Astrocyte (in vitro differentiated cells and primary cell): ENCODE results near the gene UVSSA. TPM values are rescaled to one million over a fixed set of nuclear protein-coding genes. Genes with fewer than 3 reads are reported as not detected.
"Not testable (repeated sequence)": the region's sequence is repeated elsewhere in the genome, so short reads cannot be mapped to it uniquely, and the experiment has no call there.

ENCODE experiments used
- DNase-seq: peaks from one replicate; pipeline ENCODE4 v3.0.0-alpha.2; 2010; ENCODE audit warnings: low read depth
- FAIRE-seq: peaks from 2 replicates; lab custom pipeline; 2011; peaks lifted over from hg19 to GRCh38; lab: Jason Lieb, UNC
- H2AFZ ChIP-seq: 2 replicates; pipeline ENCODE4 v1.6.0; 2012; ENCODE audit warnings: low read depth, low read length, inconsistent platforms
- H3K27ac ChIP-seq: 2 replicates; pipeline ENCODE4 v1.5.1; 2011; ENCODE audit warnings: low read depth, low read length, inconsistent platforms
- H3K27me3 ChIP-seq: 2 replicates; pipeline ENCODE4 v1.6.0; 2011; ENCODE audit warnings: low read length, inconsistent platforms; ENCODE audit not compliant: insufficient read depth
- H3K36me3 ChIP-seq: 2 replicates; pipeline ENCODE4 v1.5.1; 2011; ENCODE audit warnings: low read length, inconsistent platforms; ENCODE audit not compliant: insufficient read depth
- H3K4me1 ChIP-seq: 2 replicates; pipeline ENCODE4 v1.5.1; 2011; ENCODE audit warnings: low read length, inconsistent platforms; ENCODE audit not compliant: insufficient read depth
- H3K4me2 ChIP-seq: 2 replicates; pipeline ENCODE4 v1.6.0; 2012; ENCODE audit warnings: low read length, inconsistent platforms
- H3K4me3 ChIP-seq: 2 replicates; pipeline ENCODE4 v1.5.1; 2011; ENCODE audit warnings: low read depth, mild to moderate bottlenecking, low read length, inconsistent platforms; ENCODE audit not compliant: insufficient read depth
- H3K79me2 ChIP-seq: 2 replicates; pipeline ENCODE4 v1.6.0; 2012; ENCODE audit warnings: mild to moderate bottlenecking, low read length, inconsistent platforms; ENCODE audit not compliant: insufficient read depth
- H3K9ac ChIP-seq: 2 replicates; pipeline ENCODE4 v1.6.0; 2012; ENCODE audit warnings: mild to moderate bottlenecking, low read length, inconsistent platforms
- H3K9me3 ChIP-seq: 2 replicates; pipeline ENCODE4 v1.5.1; 2012; ENCODE audit warnings: low read depth, mild to moderate bottlenecking, low read length, inconsistent platforms; ENCODE audit not compliant: insufficient read depth
- H4K20me1 ChIP-seq: 2 replicates; pipeline ENCODE4 v1.6.0; 2012; ENCODE audit warnings: low read length, inconsistent platforms; ENCODE audit not compliant: insufficient read depth
- H3K27ac Mint-ChIP-seq: one replicate; pipeline ENCODE4 v1.8.0; 2021; ENCODE audit warnings: mild to moderate bottlenecking, mixed read lengths; ENCODE audit not compliant: unreplicated experiment
- H3K27me3 Mint-ChIP-seq: one replicate; pipeline ENCODE4 v1.8.0; 2021; ENCODE audit warnings: low read depth, mixed read lengths; ENCODE audit not compliant: unreplicated experiment
- H3K36me3 Mint-ChIP-seq: one replicate; pipeline ENCODE4 v1.8.0; 2021; ENCODE audit warnings: low read depth, mixed read lengths; ENCODE audit not compliant: unreplicated experiment
- H3K4me1 Mint-ChIP-seq: one replicate; pipeline ENCODE4 v1.8.0; 2021; ENCODE audit warnings: low read depth, mixed read lengths; ENCODE audit not compliant: unreplicated experiment
- H3K4me3 Mint-ChIP-seq: one replicate; pipeline ENCODE4 v1.8.0; 2021; ENCODE audit warnings: mild to moderate bottlenecking, moderate library complexity, mixed read lengths; ENCODE audit not compliant: unreplicated experiment
- H3K9me3 Mint-ChIP-seq: one replicate; pipeline ENCODE4 v1.8.0; 2021; ENCODE audit warnings: mild to moderate bottlenecking, mixed read lengths; ENCODE audit not compliant: unreplicated experiment
- EZH2 ChIP-seq: IDR thresholded peaks from 2 replicates; pipeline ENCODE4 v1.6.1; 2012; ENCODE audit warnings: mild to moderate bottlenecking, low read length, inconsistent platforms; ENCODE audit not compliant: insufficient read depth
- total RNA-seq: library from RNA; stranded (reverse); gene quantifications from 2 replicates; pipeline ENCODE4 v1.2.1, GENCODE V29; 2021
- TF ChIP-seq, protein P1 (sequence below): IDR thresholded peaks from 2 replicates; pipeline ENCODE4 v1.5.1; 2011; ENCODE audit warnings: low read depth, mild to moderate bottlenecking, inconsistent platforms, low read length, moderate library complexity; ENCODE audit not compliant: insufficient read depth

UVSSA gene
- total RNA-seq, 1 donor from 2014 or later, result 14.8 TPM

DNA sequence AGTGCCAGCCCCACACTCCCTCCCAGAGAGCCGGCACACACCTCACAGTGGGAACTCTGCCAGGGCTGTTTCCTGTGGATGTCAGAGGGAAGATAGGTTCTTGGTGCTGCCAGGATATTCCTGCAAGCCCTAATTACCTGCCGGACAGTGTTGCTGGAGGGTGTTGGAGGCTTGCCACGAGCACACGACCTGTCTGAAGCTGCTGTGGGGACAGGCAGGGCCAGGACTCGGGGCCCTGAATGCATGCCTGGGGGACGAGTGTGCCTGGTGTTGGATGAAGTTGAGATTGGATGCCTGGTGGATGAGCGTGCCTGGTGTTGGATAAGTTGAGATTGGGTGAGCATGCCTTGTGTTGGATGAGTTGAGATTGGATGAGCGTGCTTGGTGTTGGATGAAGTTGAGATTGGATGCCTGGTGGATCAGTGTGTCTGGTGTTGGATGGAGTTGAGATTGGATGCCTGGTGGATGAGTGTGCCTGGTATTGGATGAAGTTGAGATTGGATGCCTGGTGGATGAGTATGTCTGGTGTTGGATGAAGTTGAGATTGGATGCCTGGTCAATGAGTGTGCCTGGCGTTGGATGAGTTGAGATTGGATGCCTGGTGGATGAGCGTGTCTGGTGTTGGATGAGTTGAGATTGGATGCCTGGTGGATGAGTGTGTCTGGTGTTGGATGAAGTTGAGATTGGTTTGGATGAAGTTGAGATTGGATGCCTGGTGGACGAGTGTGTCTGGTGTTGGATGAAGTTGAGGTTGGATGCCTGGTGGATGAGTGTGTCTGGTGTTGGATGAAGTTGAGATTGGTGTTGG, 23.2 kb upstream of the UVSSA start:
- FAIRE-seq, result peak; percentile 84
- H4K20me1 ChIP-seq, result peaks cover 30% of the 10 kb centered on the region
- H3K4me2 ChIP-seq, result peak overlapping the region; percentile 68
- peaks cover 29% of the 10 kb centered on the region for H3K79me2 ChIP-seq
- no peak for TF ChIP-seq EZH2
- TF ChIP-seq, protein P1, sequence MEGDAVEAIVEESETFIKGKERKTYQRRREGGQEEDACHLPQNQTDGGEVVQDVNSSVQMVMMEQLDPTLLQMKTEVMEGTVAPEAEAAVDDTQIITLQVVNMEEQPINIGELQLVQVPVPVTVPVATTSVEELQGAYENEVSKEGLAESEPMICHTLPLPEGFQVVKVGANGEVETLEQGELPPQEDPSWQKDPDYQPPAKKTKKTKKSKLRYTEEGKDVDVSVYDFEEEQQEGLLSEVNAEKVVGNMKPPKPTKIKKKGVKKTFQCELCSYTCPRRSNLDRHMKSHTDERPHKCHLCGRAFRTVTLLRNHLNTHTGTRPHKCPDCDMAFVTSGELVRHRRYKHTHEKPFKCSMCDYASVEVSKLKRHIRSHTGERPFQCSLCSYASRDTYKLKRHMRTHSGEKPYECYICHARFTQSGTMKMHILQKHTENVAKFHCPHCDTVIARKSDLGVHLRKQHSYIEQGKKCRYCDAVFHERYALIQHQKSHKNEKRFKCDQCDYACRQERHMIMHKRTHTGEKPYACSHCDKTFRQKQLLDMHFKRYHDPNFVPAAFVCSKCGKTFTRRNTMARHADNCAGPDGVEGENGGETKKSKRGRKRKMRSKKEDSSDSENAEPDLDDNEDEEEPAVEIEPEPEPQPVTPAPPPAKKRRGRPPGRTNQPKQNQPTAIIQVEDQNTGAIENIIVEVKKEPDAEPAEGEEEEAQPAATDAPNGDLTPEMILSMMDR, result no peak
- H3K36me3 ChIP-seq, result peaks cover 2% of the 10 kb centered on the region
- Mint-ChIP-seq H3K27ac (no peak overlapping the region), H3K9me3 (no peaks in the 10 kb centered on the region), H3K27me3 (no peaks in the 10 kb centered on the region), H3K4me3 (no peak overlapping the region), H3K36me3 (peaks cover 15% of the 10 kb centered on the region), H3K4me1 (no peaks in the 10 kb centered on the region)
- no peak overlapping the region for H3K4me3 ChIP-seq
- no peak overlapping the region for H2AFZ ChIP-seq
- peak overlapping the region; percentile 68 for H3K9ac ChIP-seq
- H3K27ac ChIP-seq, result peak overlapping the region; percentile 93
- peak; percentile 99 for DNase-seq
- H3K9me3 ChIP-seq, result peaks cover 12% of the 10 kb centered on the region
- no peaks in the 10 kb centered on the region for H3K27me3 ChIP-seq
- peaks cover 17% of the 10 kb centered on the region for H3K4me1 ChIP-seq

DNA sequence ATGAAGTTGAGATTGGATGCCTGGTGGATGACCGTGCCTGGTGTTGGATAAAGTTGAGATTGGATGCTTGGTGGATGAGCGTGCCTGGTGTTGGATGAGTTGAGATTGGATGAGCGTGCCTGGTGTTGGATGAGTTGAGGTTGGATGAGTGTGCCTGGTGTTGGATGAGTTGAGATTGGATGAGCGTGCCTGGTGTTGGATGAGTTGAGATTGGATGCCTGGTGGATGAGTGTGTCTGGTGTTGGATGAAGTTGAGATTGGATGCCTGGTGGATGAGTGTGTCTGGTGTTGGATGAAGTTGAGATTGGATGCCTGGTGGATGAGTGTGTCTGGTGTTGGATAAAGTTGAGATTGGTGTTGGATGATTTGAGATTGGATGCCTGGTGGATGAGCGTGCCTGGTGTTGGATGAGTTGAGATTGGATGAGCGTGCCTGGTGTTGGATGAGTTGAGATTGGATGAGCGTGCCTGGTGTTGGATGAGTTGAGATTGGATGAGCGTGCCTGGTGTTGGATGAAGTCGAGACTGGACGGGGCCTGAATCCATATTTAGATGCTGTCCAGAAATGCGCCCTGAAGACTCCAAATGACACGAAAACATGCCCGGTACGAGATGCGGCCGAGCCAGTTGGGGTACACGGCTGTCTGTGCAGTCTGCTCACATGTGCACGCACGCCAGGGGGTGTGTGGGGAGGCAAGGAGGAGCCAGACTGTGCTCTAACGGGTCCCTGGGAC, 22.4 kb upstream of the UVSSA start:
- Histone ChIP-seq H3K9ac (peak overlapping the region; percentile 55), H3K27ac (peak overlapping the region; percentile 93), H4K20me1 (peaks cover 30% of the 10 kb centered on the region), H3K4me1 (peaks cover 17% of the 10 kb centered on the region), H3K9me3 (peaks cover 12% of the 10 kb centered on the region), H3K79me2 (peaks cover 37% of the 10 kb centered on the region)
- not testable (repeated sequence) for H3K27me3 Mint-ChIP-seq, H3K27ac Mint-ChIP-seq, FAIRE-seq, H3K4me3 ChIP-seq, H3K27me3 ChIP-seq, H3K4me2 ChIP-seq, H3K36me3 ChIP-seq, H3K4me3 Mint-ChIP-seq, H3K9me3 Mint-ChIP-seq, H3K4me1 Mint-ChIP-seq, H2AFZ ChIP-seq
- DNase-seq, result peak; percentile 78
- H3K36me3 Mint-ChIP-seq, result peaks cover 11% of the 10 kb centered on the region

DNA sequence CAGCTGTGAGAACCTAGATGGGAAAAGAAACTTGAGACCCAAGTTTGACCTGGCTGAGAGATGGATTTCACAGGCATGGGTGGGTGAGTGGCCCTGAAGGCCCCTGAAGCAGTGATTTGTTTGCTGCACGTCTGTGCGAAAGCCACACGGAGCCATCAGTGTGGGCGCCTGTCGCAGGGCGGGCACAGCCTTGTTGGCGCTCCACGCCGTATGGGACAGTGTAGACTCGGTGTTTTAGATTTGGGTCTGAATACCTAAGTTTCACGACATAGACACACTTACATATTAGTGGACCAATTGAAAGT, 21.9 kb upstream of the UVSSA start:
- no peaks in the 10 kb centered on the region for H3K27me3 Mint-ChIP-seq

More for the DNA sequence above, 21.9 kb upstream of the UVSSA start:
- no peak overlapping the region for H3K4me2 ChIP-seq
- H2AFZ ChIP-seq, result no peak overlapping the region
- peaks cover 37% of the 10 kb centered on the region for H3K79me2 ChIP-seq
- no peak overlapping the region for H3K4me3 ChIP-seq
- Mint-ChIP-seq H3K9me3 (no peaks in the 10 kb centered on the region), H3K36me3 (peaks cover 8% of the 10 kb centered on the region), H3K4me3 (no peak overlapping the region), H3K27ac (no peak overlapping the region), H3K4me1 (no peaks in the 10 kb centered on the region)
- DNase-seq, result no peak
- no peak for TF ChIP-seq EZH2
- TF ChIP-seq, protein P1, result no peak
- H3K27me3 ChIP-seq, result no peaks in the 10 kb centered on the region
- peaks cover 12% of the 10 kb centered on the region for H3K9me3 ChIP-seq
- H3K4me1 ChIP-seq, result peaks cover 17% of the 10 kb centered on the region
- H3K27ac ChIP-seq, result peak overlapping the region; percentile 93
- H3K36me3 ChIP-seq, result peaks cover 2% of the 10 kb centered on the region
- no peak for FAIRE-seq
- H3K9ac ChIP-seq, result peak overlapping the region; percentile 55
- H4K20me1 ChIP-seq, result peaks cover 30% of the 10 kb centered on the region
